IMR-90 (cell line): Measurements from ENCODE around the gene STARD10. TPM values are rescaled to one million over a fixed set of nuclear protein-coding genes. Genes with fewer than 3 reads are reported as not detected.

Experiments used
- ATAC-seq: fragments of 200-7000 bp; cut with Tn5 transposase; 2 replicates; pipeline ENCODE4 v1.9.1; 2020; ENCODE audit warnings: low read depth, mild to moderate bottlenecking, moderate library complexity
- BruUV-seq: library from RNA; stranded (reverse); fragments of 400-500 nt; replicated peaks from 2 replicates; lab custom pipeline; 2021; lab: Mats Ljungman, UMichigan
- CTCF ChIA-PET: fragments of 300-600 bp; formaldehyde crosslinking; extraction: SDS; loops from one replicate; lab custom pipeline; 2021; ENCODE audit warnings: antibody characterized with exemption; lab: Yijun Ruan, JAX
- POLR2A ChIA-PET: fragments of 300-600 bp; sonication (Branson Sonifier 250); formaldehyde crosslinking; loops from one replicate; lab custom pipeline; 2022; ENCODE audit warnings: antibody characterized with exemption; ENCODE audit not compliant: unreplicated experiment; lab: Charles Lee
- DNase-seq: peaks from one replicate; pipeline ENCODE4 v3.0.0; 2013
- H2AFZ ChIP-seq: replicated peaks from 2 replicates; pipeline ENCODE3; 2013; ENCODE audit warnings: low read length, mild to moderate bottlenecking; ENCODE audit not compliant: poor library complexity
- H2AK5ac ChIP-seq: 2 replicates; pipeline ENCODE4 v1.6.1; 2013; ENCODE audit warnings: low read depth, low read length, inconsistent platforms
- H2AK9ac ChIP-seq: replicated peaks from 2 replicates; pipeline ENCODE3; 2013; ENCODE audit warnings: mild to moderate bottlenecking, low read depth, low read length, moderate library complexity; ENCODE audit not compliant: poor library complexity
- H2BK120ac ChIP-seq: 2 replicates; pipeline ENCODE4 v1.6.1; 2013; ENCODE audit warnings: low read depth, low read length, inconsistent platforms
- H2BK15ac ChIP-seq: 3 replicates; pipeline ENCODE4 v1.6.1; 2013; ENCODE audit warnings: low read depth, low read length, inconsistent platforms
- H2BK20ac ChIP-seq: 2 replicates; pipeline ENCODE4 v1.6.1; 2013; ENCODE audit warnings: low read depth, mild to moderate bottlenecking, inconsistent platforms, low read length, moderate library complexity
- H2BK5ac ChIP-seq: 2 replicates; pipeline ENCODE4 v1.6.1; 2013; ENCODE audit warnings: mild to moderate bottlenecking, low read depth, low read length, inconsistent platforms; ENCODE audit not compliant: poor library complexity, severe bottlenecking
- H3K14ac ChIP-seq: replicated peaks from 2 replicates; pipeline ENCODE4 v1.6.1; 2013; ENCODE audit warnings: low read depth, low read length, inconsistent platforms
- H3K18ac ChIP-seq: 2 replicates; pipeline ENCODE4 v1.6.1; 2013; ENCODE audit warnings: low read depth, low read length, control low read depth
- H3K23ac ChIP-seq: 2 replicates; pipeline ENCODE4 v1.6.1; 2013; ENCODE audit warnings: low read depth, low read length, inconsistent platforms
- H3K27ac ChIP-seq: 2 replicates; pipeline ENCODE4 v1.5.1; 2013; ENCODE audit warnings: mild to moderate bottlenecking, control low read depth, low read length; ENCODE audit not compliant: insufficient read depth
- H3K27me3 ChIP-seq: 2 replicates; pipeline ENCODE4 v1.6.1; 2013; ENCODE audit warnings: low read length; ENCODE audit not compliant: control insufficient read depth, insufficient read depth
- H3K36me3 ChIP-seq: 2 replicates; pipeline ENCODE4 v1.6.1; 2013; ENCODE audit warnings: low read length, mixed read lengths; ENCODE audit not compliant: control insufficient read depth, insufficient read depth
- H3K4ac ChIP-seq: 2 replicates; pipeline ENCODE4 v1.6.1; 2013; ENCODE audit warnings: low read depth, low read length, inconsistent platforms
- H3K4me1 ChIP-seq: 2 replicates; pipeline ENCODE4 v1.6.1; 2013; ENCODE audit warnings: low read length, mixed read lengths; ENCODE audit not compliant: control insufficient read depth, insufficient read depth
- H3K4me2 ChIP-seq: 2 replicates; pipeline ENCODE4 v1.6.1; 2013; ENCODE audit warnings: low read depth, mild to moderate bottlenecking, control low read depth, low read length, moderate library complexity
- H3K4me3 ChIP-seq: 2 replicates; pipeline ENCODE4 v1.5.1; 2013; ENCODE audit warnings: low read depth, mild to moderate bottlenecking, control low read depth, low read length, moderate library complexity; ENCODE audit not compliant: insufficient read depth
- H3K56ac ChIP-seq: 2 replicates; pipeline ENCODE4 v1.6.1; 2013; ENCODE audit warnings: low read length, inconsistent platforms; ENCODE audit not compliant: insufficient read depth; ENCODE audit errors: extremely low read depth
- H3K79me1 ChIP-seq, 2 experiments: 2 replicates each; pipeline ENCODE4 v1.6.1; 2013; ENCODE audit warnings: low read length in 2 of 2, inconsistent platforms in 1 of 2, low read depth in 1 of 2
- H3K9ac ChIP-seq: 2 replicates; pipeline ENCODE4 v1.6.1; 2013; ENCODE audit warnings: low read depth, low read length, control low read depth
- H3K9me1 ChIP-seq: 2 replicates; pipeline ENCODE4 v1.6.1; 2013; ENCODE audit warnings: low read length, inconsistent platforms; ENCODE audit not compliant: insufficient read depth
- H3K9me3 ChIP-seq: 2 replicates; pipeline ENCODE4 v1.6.1; 2013; ENCODE audit warnings: low read length; ENCODE audit not compliant: control insufficient read depth, insufficient read depth
- H4K20me1 ChIP-seq: 2 replicates; pipeline ENCODE4 v1.6.1; 2013; ENCODE audit warnings: low read length, inconsistent platforms; ENCODE audit not compliant: insufficient read depth
- H4K5ac ChIP-seq: 2 replicates; pipeline ENCODE4 v1.6.1; 2013; ENCODE audit warnings: mild to moderate bottlenecking, low read depth, low read length, control low read depth
- H4K8ac ChIP-seq, 2 experiments: 2 replicates each; pipeline ENCODE4 v1.6.1; 2013; ENCODE audit warnings: low read depth in 2 of 2, low read length in 2 of 2, control low read depth in 1 of 2, inconsistent platforms in 1 of 2
- H4K91ac ChIP-seq: 2 replicates; pipeline ENCODE4 v1.6.1; 2013; ENCODE audit warnings: low read depth, low read length, inconsistent platforms; ENCODE audit not compliant: insufficient read depth
- BHLHE40 ChIP-seq: fragments of 150-350 bp; IDR thresholded peaks from 2 replicates; pipeline ENCODE4 v1.6.1; 2016; ENCODE audit warnings: mild to moderate bottlenecking, low read depth, low read length
- FOS ChIP-seq: fragments of 150-350 bp; IDR thresholded peaks from 2 replicates; pipeline ENCODE4 v1.6.1; 2016; ENCODE audit warnings: low read depth, low read length
- MAFK ChIP-seq: IDR thresholded peaks from 2 replicates; pipeline ENCODE4 v1.6.1; 2012; ENCODE audit warnings: low read depth, low read length, improper control_type of control experiment
- RAD21 ChIP-seq: IDR thresholded peaks from 2 replicates; pipeline ENCODE4 v1.6.1; 2012; ENCODE audit warnings: low read length, improper control_type of control experiment
- RCOR1 ChIP-seq: IDR thresholded peaks from 2 replicates; pipeline ENCODE4 v1.6.1; 2012; ENCODE audit warnings: mild to moderate bottlenecking, low read length, improper control_type of control experiment; ENCODE audit not compliant: insufficient replicate concordance
- RFX5 ChIP-seq: IDR thresholded peaks from 2 replicates; pipeline ENCODE4 v1.8.0; 2012; ENCODE audit warnings: low read depth, mild to moderate bottlenecking, low read length, moderate library complexity
- WGBS, 2 experiments: methylation state at CpG; one replicate each; pipeline versions ENCODE4 v1.1.5 to v1.1.7; 2013; ENCODE audit warnings: missing lambda C conversion rate in 2 of 2; ENCODE audit not compliant: insufficient read length in 1 of 2; ENCODE audit errors: extremely low coverage in 2 of 2; 5-methylcytosine and 5-hydroxymethylcytosine counted together
- dilution Hi-C: fragments of 300-500 bp; cut with HindIII; formaldehyde crosslinking; loops from one replicate; pipeline ENCODE4 v1.14.3; 2018; ENCODE audit warnings: low sequenced_read_pairs; ENCODE audit not compliant: unreplicated experiment
- in situ Hi-C: fragments of 300-500 bp; cut with MboI; formaldehyde crosslinking; loops from 3 replicates; pipeline ENCODE4 v1.14.3; 2019; ENCODE audit warnings: low sequenced_read_pairs, inconsistent platforms, mixed read lengths
- intact Hi-C: fragments of 100-400 bp; cut with micrococcal nuclease; formaldehyde crosslinking; loops from 2 replicates; pipeline ENCODE4 v1.10.0; 2022
- polyA plus RNA-seq, 3 experiments: library from polyadenylated mRNA; depleted of rRNA; stranded (reverse); fragments of >200 nt; gene quantifications; 2 replicates each; pipeline ENCODE4 v1.2.3, GENCODE V29; 2012; ENCODE audit warnings: low replicate concordance in 1 of 3
- total RNA-seq: library from RNA; depleted of rRNA; stranded (reverse); fragments of >200 nt; gene quantifications from 2 replicates; pipeline ENCODE4 v1.2.3, GENCODE V29; 2012

Gene STARD10
- total and polyA plus RNA-seq, 2 of the 4 experiments (the other 2 are of a cell fraction): 23.8 to 37.4 TPM

GRCh38 chr11:72833083-72833733, 39.4 kb upstream of the STARD10 start:
- ATAC-seq (no peak), DNase-seq (no peak)
- H3K36me3 ChIP-seq: peaks cover 2% of the 10 kb centered on the region; the same call in 1 of the 2 replicates
- dilution Hi-C loops (no loop called here), intact Hi-C loops (no loop called here), in situ Hi-C loops (loop anchor here (5.0 kb wide), 2 partner anchors 344 to 454 kb away; no protein-coding TSS in a partner anchor)
- H3K18ac ChIP-seq: no peak overlapping the region
- no TSS peak for BruUV-seq
- peaks cover 0 to 14% of the 10 kb centered on the region in 2 experiments; a peak in 1 of 4 replicates for H3K79me1 ChIP-seq
- no peak overlapping the region for H3K14ac ChIP-seq
- H3K56ac ChIP-seq: no peak overlapping the region
- H3K27me3 ChIP-seq: no peaks in the 10 kb centered on the region
- no peak overlapping the region for H4K8ac ChIP-seq
- H3K4ac ChIP-seq: no peak overlapping the region
- H2AK9ac ChIP-seq: no peak overlapping the region
- no peak overlapping the region for H4K91ac ChIP-seq
- no peak overlapping the region for H2BK5ac ChIP-seq
- no peak overlapping the region for H2AFZ ChIP-seq
- peak overlapping the region; percentile 59 for H3K23ac ChIP-seq
- TF ChIP-seq RAD21 (no peak), MAFK (no peak), RFX5 (no peak), BHLHE40 (no peak), FOS (no peak), RCOR1 (no peak)
- H2BK20ac ChIP-seq: no peak overlapping the region
- no peak overlapping the region for H3K9ac ChIP-seq
- H3K4me1 ChIP-seq: peaks cover 8% of the 10 kb centered on the region
- no peak overlapping the region for H2BK15ac ChIP-seq
- H3K9me1 ChIP-seq: peaks cover 5% of the 10 kb centered on the region
- POLR2A ChIA-PET: no interaction called here
- no peak overlapping the region for H3K4me3 ChIP-seq
- no peak overlapping the region for H3K27ac ChIP-seq
- CTCF ChIA-PET: interaction anchor here (0.5 to 3.2 kb wide), 5 partner anchors 48 to 1943 kb away, joined by 4 to 19 read pairs (median 6); no protein-coding TSS in a partner anchor
- no peak overlapping the region for H3K4me2 ChIP-seq
- no peak overlapping the region for H2BK120ac ChIP-seq
- no peak overlapping the region for H2AK5ac ChIP-seq
- H4K20me1 ChIP-seq: no peaks in the 10 kb centered on the region
- no CpG with 5 or more reads among the region's 5 CpGs for WGBS, 2 experiments
- H4K5ac ChIP-seq: no peak overlapping the region
- no peaks in the 10 kb centered on the region for H3K9me3 ChIP-seq
